SK-N-SH treated with all-trans-retinoic acid at 6 μM for 48 hours (cell line): ENCODE measurements around the gene PTGS2.

Experiments
- ATAC-seq: fragments of 200-7000 bp; cut with Tn5 transposase; 3 replicates; pipeline ENCODE4 v1.9.1; 2020; ENCODE audit warnings: mild to moderate bottlenecking, moderate library complexity
- ARNTL ChIP-seq: fragments of 450-650 bp; formaldehyde crosslinking; IDR thresholded peaks from 2 replicates; pipeline ENCODE4 v1.5.0; 2020; ENCODE audit warnings: low read depth, mild to moderate bottlenecking, moderate library complexity, borderline replicate concordance
- BACH2 ChIP-seq: fragments of 250-450 bp; sonication (Bioruptor Pico); IDR thresholded peaks from 2 replicates; pipeline ENCODE4 v1.9.0; 2021; ENCODE audit warnings: mild to moderate bottlenecking, borderline replicate concordance
- CREB5 ChIP-seq: fragments of 250-450 bp; sonication (Bioruptor Pico); IDR thresholded peaks from 2 replicates; pipeline ENCODE4 v1.5.1; 2020; ENCODE audit warnings: low read depth, mild to moderate bottlenecking, moderate library complexity
- CSDC2 ChIP-seq: fragments of 250-450 bp; sonication (Bioruptor Pico); IDR thresholded peaks from 2 replicates; pipeline ENCODE4 v1.5.0; 2020; ENCODE audit warnings: mild to moderate bottlenecking, moderate library complexity
- CSRNP3 ChIP-seq: fragments of 250-450 bp; sonication (Bioruptor Pico); IDR thresholded peaks from 2 replicates; pipeline ENCODE4 v1.5.1; 2021; ENCODE audit warnings: mild to moderate bottlenecking, moderate library complexity
- ESRRG ChIP-seq: fragments of 250-450 bp; sonication (Bioruptor Pico); IDR thresholded peaks from 2 replicates; pipeline ENCODE4 v1.6.1; 2021; ENCODE audit warnings: mild to moderate bottlenecking
- GLIS3 ChIP-seq: fragments of 250-450 bp; sonication (Bioruptor Pico); IDR thresholded peaks from 2 replicates; pipeline ENCODE4 v1.5.0; 2020; ENCODE audit warnings: mild to moderate bottlenecking, moderate library complexity
- ISL1 ChIP-seq: fragments of 250-450 bp; sonication (Bioruptor Pico); IDR thresholded peaks from 2 replicates; pipeline ENCODE4 v2.1.2; 2022; ENCODE audit warnings: mild to moderate bottlenecking, moderate library complexity
- OSR1 ChIP-seq: fragments of 250-450 bp; sonication (Bioruptor Pico); IDR thresholded peaks from 2 replicates; pipeline ENCODE4 v1.8.0; 2022; ENCODE audit warnings: moderate library complexity, mild to moderate bottlenecking, inconsistent platforms
- PATZ1 ChIP-seq: fragments of 250-450 bp; sonication (Bioruptor Pico); IDR thresholded peaks from 2 replicates; pipeline ENCODE4 v1.8.0; 2020; ENCODE audit warnings: mild to moderate bottlenecking, moderate library complexity, borderline replicate concordance
- POU6F1 ChIP-seq: fragments of 250-450 bp; sonication (Bioruptor Pico); IDR thresholded peaks from 2 replicates; pipeline ENCODE4 v1.8.0; 2021; ENCODE audit warnings: low read depth, mild to moderate bottlenecking, moderate library complexity, borderline replicate concordance
- PPARA ChIP-seq: fragments of 250-450 bp; sonication (Bioruptor Pico); IDR thresholded peaks from 2 replicates; pipeline ENCODE4 v1.5.0; 2020; ENCODE audit warnings: mild to moderate bottlenecking, borderline replicate concordance
- RARB ChIP-seq: fragments of 250-450 bp; sonication (Bioruptor Pico); IDR thresholded peaks from 2 replicates; pipeline ENCODE4 v1.8.0; 2021; ENCODE audit warnings: mild to moderate bottlenecking, moderate library complexity
- SNAI2 ChIP-seq: fragments of 250-450 bp; sonication (Bioruptor Pico); IDR thresholded peaks from 2 replicates; pipeline ENCODE4 v1.5.0; 2020; ENCODE audit warnings: mild to moderate bottlenecking, moderate library complexity
- TCF4 ChIP-seq: fragments of 250-450 bp; sonication (Bioruptor Pico); IDR thresholded peaks from 2 replicates; pipeline ENCODE4 v1.8.0; 2021; ENCODE audit warnings: mild to moderate bottlenecking, moderate library complexity, borderline replicate concordance
- TOX ChIP-seq: fragments of 250-450 bp; sonication (Bioruptor Pico); IDR thresholded peaks from 2 replicates; pipeline ENCODE4 v1.8.0; 2021; ENCODE audit warnings: mild to moderate bottlenecking, moderate library complexity, borderline replicate concordance
- TSHZ2 ChIP-seq: fragments of 250-450 bp; sonication (Bioruptor Pico); IDR thresholded peaks from 2 replicates; pipeline ENCODE4 v1.5.0; 2020; ENCODE audit warnings: mild to moderate bottlenecking, moderate library complexity
- ZC3H10 ChIP-seq: fragments of 250-450 bp; sonication (Bioruptor Pico); IDR thresholded peaks from 2 replicates; pipeline ENCODE4 v1.5.1; 2021; ENCODE audit warnings: mild to moderate bottlenecking, moderate library complexity
- ZFP30 ChIP-seq: fragments of 450-650 bp; formaldehyde crosslinking; IDR thresholded peaks from 2 replicates; pipeline ENCODE4 v1.5.0; 2022; ENCODE audit warnings: mild to moderate bottlenecking, moderate library complexity
- ZNF565 ChIP-seq: fragments of 450-650 bp; formaldehyde crosslinking; conservative IDR thresholded peaks from 2 replicates; pipeline ENCODE4 v1.5.0; 2020; ENCODE audit warnings: low read depth, mild to moderate bottlenecking, moderate library complexity
- ZNF70 ChIP-seq: fragments of 450-650 bp; formaldehyde crosslinking; IDR thresholded peaks from 2 replicates; pipeline ENCODE4 v1.5.0; 2020; ENCODE audit warnings: mild to moderate bottlenecking, moderate library complexity
- ZNF8 ChIP-seq: fragments of 450-650 bp; formaldehyde crosslinking; IDR thresholded peaks from 2 replicates; pipeline ENCODE4 v1.5.0; 2020; ENCODE audit warnings: mild to moderate bottlenecking, moderate library complexity

PTGS2 gene

GRCh38 chr1:186628910-186629309 is 51.3 kb downstream of the PTGS2 start:
- TF ChIP-seq ZNF70 (CRISPR knock-in tag) (no peak), POU6F1 (CRISPR knock-in tag) (no peak), ISL1 (CRISPR knock-in tag) (no peak), CREB5 (CRISPR knock-in tag) (no peak), RARB (no peak), ARNTL (no peak), ZNF8 (no peak), OSR1 (CRISPR knock-in tag) (no peak), SNAI2 (no peak), CSDC2 (no peak), ESRRG (CRISPR knock-in tag) (no peak), TSHZ2 (CRISPR knock-in tag) (no peak), ZFP30 (CRISPR knock-in tag) (no peak), CSRNP3 (CRISPR knock-in tag) (no peak), GLIS3 (CRISPR knock-in tag) (no peak), ZNF565 (no peak), PATZ1 (CRISPR knock-in tag) (no peak)
- no peak for ATAC-seq

- peak; percentile 76 for ATAC-seq
- TF ChIP-seq TOX (CRISPR knock-in tag) (0 out of 2 replicates have a peak, but pooled peaks have one; percentile 6), ZNF8 (no peak)
Observed at GRCh38 chr1:186627019-186627418, 53.2 kb downstream of the PTGS2 start.

- peak; percentile 84 for ATAC-seq
- TF ChIP-seq ZNF565 (no peak), ISL1 (CRISPR knock-in tag) (no peak), TCF4 (CRISPR knock-in tag) (no peak), GLIS3 (CRISPR knock-in tag) (no peak), CSRNP3 (CRISPR knock-in tag) (no peak), ZFP30 (CRISPR knock-in tag) (no peak), ZNF8 (no peak), ARNTL (no peak), ZNF70 (CRISPR knock-in tag) (no peak), TOX (CRISPR knock-in tag) (no peak), OSR1 (CRISPR knock-in tag) (no peak), CSDC2 (no peak), POU6F1 (CRISPR knock-in tag) (no peak), SNAI2 (no peak), ESRRG (CRISPR knock-in tag) (no peak), BACH2 (CRISPR knock-in tag) (no peak), PPARA (CRISPR knock-in tag) (no peak), ZC3H10 (CRISPR knock-in tag) (no peak)
Observed at GRCh38 chr1:186626356-186626932, 53.8 kb downstream of the PTGS2 start.
